ENCODE results near the gene GAS7.

DNA sequence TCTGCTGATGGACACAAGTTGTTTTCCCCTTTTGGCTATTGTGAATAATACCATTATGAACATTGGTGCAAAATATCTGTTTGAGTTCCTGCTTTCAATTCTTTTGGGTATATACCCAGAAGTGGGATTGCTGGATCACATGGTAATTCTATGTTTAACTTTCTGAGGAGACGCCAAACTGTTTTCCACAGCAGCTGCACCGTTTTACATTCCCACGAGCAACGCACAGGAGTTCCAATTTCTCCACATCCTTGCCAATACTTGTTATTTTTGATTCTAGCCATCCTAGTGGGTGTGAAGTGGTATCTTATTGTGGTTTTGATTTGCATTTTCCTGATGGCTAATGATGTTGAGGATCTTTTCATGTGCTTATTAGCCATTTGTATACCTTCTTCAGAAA lies 43.4 kb upstream of the GAS7 start:
- TF ChIP-seq, protein P1, sequence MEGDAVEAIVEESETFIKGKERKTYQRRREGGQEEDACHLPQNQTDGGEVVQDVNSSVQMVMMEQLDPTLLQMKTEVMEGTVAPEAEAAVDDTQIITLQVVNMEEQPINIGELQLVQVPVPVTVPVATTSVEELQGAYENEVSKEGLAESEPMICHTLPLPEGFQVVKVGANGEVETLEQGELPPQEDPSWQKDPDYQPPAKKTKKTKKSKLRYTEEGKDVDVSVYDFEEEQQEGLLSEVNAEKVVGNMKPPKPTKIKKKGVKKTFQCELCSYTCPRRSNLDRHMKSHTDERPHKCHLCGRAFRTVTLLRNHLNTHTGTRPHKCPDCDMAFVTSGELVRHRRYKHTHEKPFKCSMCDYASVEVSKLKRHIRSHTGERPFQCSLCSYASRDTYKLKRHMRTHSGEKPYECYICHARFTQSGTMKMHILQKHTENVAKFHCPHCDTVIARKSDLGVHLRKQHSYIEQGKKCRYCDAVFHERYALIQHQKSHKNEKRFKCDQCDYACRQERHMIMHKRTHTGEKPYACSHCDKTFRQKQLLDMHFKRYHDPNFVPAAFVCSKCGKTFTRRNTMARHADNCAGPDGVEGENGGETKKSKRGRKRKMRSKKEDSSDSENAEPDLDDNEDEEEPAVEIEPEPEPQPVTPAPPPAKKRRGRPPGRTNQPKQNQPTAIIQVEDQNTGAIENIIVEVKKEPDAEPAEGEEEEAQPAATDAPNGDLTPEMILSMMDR (IDR thresholded peaks at IDR 0.05) = no peak
- no peak for TF ChIP-seq EZH2 (IDR thresholded peaks at IDR 0.05; ENCODE audit: borderline replicate concordance, insufficient read depth, low read depth, low read length, poor library complexity, severe bottlenecking)

All from B cell (primary cell).